Ascending aorta (tissue), 2 donors: ENCODE measurements around the gene FMN2. TPM values are rescaled to one million over a fixed set of nuclear protein-coding genes. Genes with fewer than 3 reads are reported as not detected.

Experiments used
- DNase-seq, 2 donors: peaks; one replicate each; pipeline ENCODE4 v3.0.0-alpha.2; 2019; ENCODE audit warnings: low spot score in 2 of 2
- H3K27ac ChIP-seq, 2 donors: fragments of 200-600 bp; sonication (generic); one replicate each; pipeline ENCODE4 v1.5.1; 2016 to 2017; ENCODE audit warnings: mild to moderate bottlenecking in 1 of 2
- H3K27me3 ChIP-seq: fragments of 200-600 bp; sonication (generic); one replicate; pipeline ENCODE4 v1.5.1; 2017
- H3K36me3 ChIP-seq, 2 donors: fragments of 200-600 bp; sonication (generic); one replicate each; pipeline ENCODE4 v1.5.1; 2016
- H3K4me1 ChIP-seq, 2 donors: fragments of 200-600 bp; sonication (generic); one replicate each; pipeline ENCODE4 v1.5.1; 2016 to 2017; ENCODE audit warnings: mild to moderate bottlenecking in 1 of 2
- H3K4me3 ChIP-seq, 2 donors: fragments of 200-600 bp; sonication (generic); one replicate each; pipeline ENCODE4 v1.5.1; 2016 to 2017; ENCODE audit warnings: mild to moderate bottlenecking in 1 of 2
- H3K9me3 ChIP-seq, 2 donors: fragments of 200-600 bp; sonication (generic); one replicate each; pipeline ENCODE4 v1.5.1; 2016
- CTCF ChIP-seq, 3 experiments: fragments of 200-600 bp in 2 of 3; fragments of 450-650 bp in 1 of 3; sonication (generic) in 2 of 3; IDR thresholded peaks; one replicate each; pipeline ENCODE4 v1.5.1; 2016 to 2019; ENCODE audit warnings: antibody characterized with exemption in 3 of 3, mild to moderate bottlenecking in 1 of 3, moderate library complexity in 1 of 3
- intact Hi-C: fragments of 100-400 bp; cut with DNase I; formaldehyde crosslinking; loops from one replicate; pipeline ENCODE4 v1.15.1; 2023
- total RNA-seq: library from RNA; depleted of rRNA; stranded (reverse); fragments of >200 nt; gene quantifications from one replicate; pipeline ENCODE4 v1.1.0, GENCODE V29; 2016

FMN2 gene
- total RNA-seq, 1 donor from 2014 or later = not detected

DNA sequence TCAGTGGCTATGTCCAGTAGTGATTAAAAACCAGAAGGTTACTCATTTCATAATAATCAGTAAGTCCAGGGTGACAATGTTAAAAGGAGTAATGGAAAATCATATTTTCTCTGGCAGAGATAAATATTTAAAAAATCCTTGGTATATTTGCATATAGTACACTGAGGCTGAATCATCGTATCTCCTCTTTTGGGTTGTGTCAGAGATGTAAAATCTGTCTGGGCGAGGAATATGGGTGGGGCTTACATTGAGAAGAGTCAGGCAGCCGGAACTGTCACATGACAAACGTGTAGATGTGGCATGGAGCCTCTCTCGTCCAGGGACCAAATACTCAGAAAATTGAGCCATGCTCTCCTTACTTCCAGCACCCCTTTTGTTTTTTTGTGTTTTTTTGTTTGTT is 120.9 kb downstream of the FMN2 start:
- no peaks in the 10 kb centered on the region for H3K36me3 ChIP-seq
- intact Hi-C loops = no loop called here
- no peak for DNase-seq
- no peak for TF ChIP-seq CTCF (IDR thresholded peaks at IDR 0.05)
- no peak overlapping the region for H3K27ac ChIP-seq
- H3K9me3 ChIP-seq = no peaks in the 10 kb centered on the region
- H3K4me1 ChIP-seq = no peaks in the 10 kb centered on the region
- H3K4me3 ChIP-seq = no peak overlapping the region
- no peaks in the 10 kb centered on the region for H3K27me3 ChIP-seq

GRCh38 chr1:240217403-240217802 is 125.7 kb downstream of the FMN2 start:
- intact Hi-C loops = no loop called here

DNA sequence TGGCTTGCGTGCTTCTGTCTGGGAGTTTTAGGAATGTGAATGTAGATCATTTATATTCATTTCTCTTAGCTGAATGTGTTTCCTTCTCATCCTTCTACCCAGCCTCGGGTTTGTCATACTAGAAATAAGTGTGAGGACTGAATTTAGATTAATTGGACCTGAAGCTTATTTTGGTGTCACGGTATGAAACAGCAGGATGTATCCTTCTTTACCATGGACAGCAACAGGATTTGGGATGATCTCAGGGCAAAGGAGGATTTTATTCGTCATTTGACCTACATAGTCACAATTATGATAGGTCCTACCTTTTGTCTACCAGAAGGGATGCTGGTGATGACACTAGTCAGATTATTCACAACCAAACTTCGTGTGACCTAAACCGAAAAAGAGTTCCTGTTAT is 127.4 kb downstream of the FMN2 start:
- intact Hi-C loops = no loop called here

More at GRCh38 chr1:240217403-240217802, 125.7 kb downstream of the FMN2 start:
- Histone ChIP-seq H3K9me3 (no peaks in the 10 kb centered on the region), H3K4me1 (no peaks in the 10 kb centered on the region), H3K27me3 (no peaks in the 10 kb centered on the region), H3K27ac (no peak overlapping the region), H3K4me3 (no peak overlapping the region), H3K36me3 (no peaks in the 10 kb centered on the region)
- TF ChIP-seq CTCF (IDR thresholded peaks at IDR 0.05) = no peak
- DNase-seq = no peak

GRCh38 chr1:240226102-240226501 is 134.4 kb downstream of the FMN2 start:
- no peaks in the 10 kb centered on the region for H3K4me1 ChIP-seq
- H3K4me3 ChIP-seq = no peak overlapping the region
- H3K27me3 ChIP-seq = no peaks in the 10 kb centered on the region
- TF ChIP-seq CTCF (IDR thresholded peaks at IDR 0.05) = no peak
- H3K36me3 ChIP-seq = no peaks in the 10 kb centered on the region
- intact Hi-C loops = no loop called here
- H3K9me3 ChIP-seq = no peaks in the 10 kb centered on the region
- no peak overlapping the region for H3K27ac ChIP-seq
- no peak for DNase-seq

More for the DNA sequence above, 127.4 kb downstream of the FMN2 start:
- no peaks in the 10 kb centered on the region for H3K27me3 ChIP-seq
- no peaks in the 10 kb centered on the region for H3K36me3 ChIP-seq
- no peak for TF ChIP-seq CTCF (IDR thresholded peaks at IDR 0.05)
- H3K27ac ChIP-seq = no peak overlapping the region
- no peak overlapping the region for H3K4me3 ChIP-seq
- H3K4me1 ChIP-seq = no peaks in the 10 kb centered on the region
- DNase-seq = no peak
- H3K9me3 ChIP-seq = no peaks in the 10 kb centered on the region

- Histone ChIP-seq H3K27me3 (no peaks in the 10 kb centered on the region), H3K9me3 (no peaks in the 10 kb centered on the region), H3K4me1 (no peaks in the 10 kb centered on the region), H3K36me3 (no peaks in the 10 kb centered on the region), H3K4me3 (no peak overlapping the region), H3K27ac (no peak overlapping the region)
- DNase-seq = no peak
- TF ChIP-seq CTCF (IDR thresholded peaks at IDR 0.05) = no peak
- intact Hi-C loops = no loop called here
These were observed 139.1 kb downstream of the FMN2 start for GRCh38 chr1:240230816-240231215.

GRCh38 chr1:240232530-240232929 is 140.8 kb downstream of the FMN2 start:
- Histone ChIP-seq H3K4me1 (no peaks in the 10 kb centered on the region), H3K9me3 (no peaks in the 10 kb centered on the region), H3K27me3 (no peaks in the 10 kb centered on the region), H3K27ac (no peak overlapping the region), H3K36me3 (no peaks in the 10 kb centered on the region), H3K4me3 (no peak overlapping the region)
- intact Hi-C loops = no loop called here
- TF ChIP-seq CTCF (IDR thresholded peaks at IDR 0.05) = no peak
- no peak for DNase-seq
